Tibial artery (tissue), 4 donors: Measurements from ENCODE around the gene OGT.

Source experiments
- DNase-seq, 2 donors: peaks; one replicate each; pipeline ENCODE4 v3.0.0-alpha.2; 2019
- H3K27ac ChIP-seq, 2 donors: fragments of 200-600 bp; sonication (generic) in 1 of 2; 1 replicate in 1 of 2; 2 replicates in 1 of 2; pipeline ENCODE4 v1.5.1; 2018 to 2019; ENCODE audit warnings: mild to moderate bottlenecking in 1 of 2
- H3K27me3 ChIP-seq, 2 donors: fragments of 200-600 bp; sonication (generic) in 1 of 2; one replicate each; pipeline versions ENCODE4 v1.5.1 to v1.6.0; 2016 to 2019
- H3K36me3 ChIP-seq, 3 donors: fragments of 200-600 bp; sonication (generic) in 2 of 3; one replicate each; pipeline ENCODE4 v1.5.1; 2016 to 2019; ENCODE audit warnings: mild to moderate bottlenecking in 2 of 3
- H3K4me1 ChIP-seq, 4 donors: fragments of 200-600 bp; sonication (generic) in 2 of 4; 1 replicate in 3 of 4; 2 replicates in 1 of 4; pipeline ENCODE4 v1.5.1; 2016 to 2019
- H3K4me3 ChIP-seq, 2 donors: fragments of 200-600 bp; sonication (generic) in 1 of 2; 1 replicate in 1 of 2; 2 replicates in 1 of 2; pipeline ENCODE4 v1.5.1; 2018 to 2019; ENCODE audit warnings: mild to moderate bottlenecking in 2 of 2
- H3K9me3 ChIP-seq, 3 donors: fragments of 200-600 bp; sonication (generic) in 1 of 3; one replicate each; pipeline ENCODE4 v1.5.1; 2016 to 2019
- CTCF ChIP-seq, 2 experiments: fragments of 200-600 bp in 1 of 2; fragments of 450-650 bp in 1 of 2; IDR thresholded peaks; one replicate each; pipeline ENCODE4 v1.5.1; 2017 to 2019; ENCODE audit warnings: antibody characterized with exemption in 2 of 2, mild to moderate bottlenecking in 1 of 2, moderate library complexity in 1 of 2
- intact Hi-C: fragments of 100-400 bp; cut with DNase I; formaldehyde crosslinking; loops from one replicate; pipeline ENCODE4 v1.15.0; 2023; ENCODE audit warnings: low total_unique reads

Gene OGT

DNA sequence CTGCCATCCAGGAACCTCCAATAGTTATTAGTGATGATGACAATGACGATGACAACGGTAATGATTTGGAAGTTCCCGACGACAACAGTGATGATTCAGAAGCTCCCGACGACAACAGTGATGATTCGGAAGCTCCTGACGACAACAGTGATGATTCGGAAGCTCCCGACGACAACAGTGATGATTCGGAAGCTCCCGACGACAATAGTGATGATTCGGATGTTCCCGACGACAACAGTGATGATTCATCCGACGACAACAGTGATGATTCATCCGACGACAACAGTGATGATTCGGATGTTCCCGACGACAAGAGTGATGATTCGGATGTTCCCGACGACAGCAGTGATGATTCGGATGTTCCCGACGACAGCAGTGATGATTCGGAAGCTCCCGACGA, 70.7 kb downstream of the OGT start:
- H3K9me3 ChIP-seq = no peaks in the 10 kb centered on the region
- H3K36me3 ChIP-seq = peaks cover 25 to 73% (median 41%) of the 10 kb centered on the region in 3 donors
- no peak for TF ChIP-seq CTCF (IDR thresholded peaks at IDR 0.05)
- H3K27ac ChIP-seq = no peak overlapping the region
- no peak overlapping the region for H3K4me3 ChIP-seq
- H3K27me3 ChIP-seq = no peaks in the 10 kb centered on the region
- intact Hi-C loops = no loop called here
- H3K4me1 ChIP-seq = no peaks in the 10 kb centered on the region
- no peak for DNase-seq

- TF ChIP-seq CTCF (IDR thresholded peaks at IDR 0.05) = no peak
- no peaks in the 10 kb centered on the region for H3K9me3 ChIP-seq
- H3K36me3 ChIP-seq = peaks cover 25 to 73% (median 44%) of the 10 kb centered on the region in 3 donors
- intact Hi-C loops = no loop called here
- no peaks in the 10 kb centered on the region for H3K27me3 ChIP-seq
- H3K27ac ChIP-seq = no peak overlapping the region
- DNase-seq = no peak
- no peak overlapping the region for H3K4me3 ChIP-seq
- H3K4me1 ChIP-seq = no peaks in the 10 kb centered on the region
These were observed 71.2 kb downstream of the OGT start for GRCh38 chrX:71604141-71604540.

DNA sequence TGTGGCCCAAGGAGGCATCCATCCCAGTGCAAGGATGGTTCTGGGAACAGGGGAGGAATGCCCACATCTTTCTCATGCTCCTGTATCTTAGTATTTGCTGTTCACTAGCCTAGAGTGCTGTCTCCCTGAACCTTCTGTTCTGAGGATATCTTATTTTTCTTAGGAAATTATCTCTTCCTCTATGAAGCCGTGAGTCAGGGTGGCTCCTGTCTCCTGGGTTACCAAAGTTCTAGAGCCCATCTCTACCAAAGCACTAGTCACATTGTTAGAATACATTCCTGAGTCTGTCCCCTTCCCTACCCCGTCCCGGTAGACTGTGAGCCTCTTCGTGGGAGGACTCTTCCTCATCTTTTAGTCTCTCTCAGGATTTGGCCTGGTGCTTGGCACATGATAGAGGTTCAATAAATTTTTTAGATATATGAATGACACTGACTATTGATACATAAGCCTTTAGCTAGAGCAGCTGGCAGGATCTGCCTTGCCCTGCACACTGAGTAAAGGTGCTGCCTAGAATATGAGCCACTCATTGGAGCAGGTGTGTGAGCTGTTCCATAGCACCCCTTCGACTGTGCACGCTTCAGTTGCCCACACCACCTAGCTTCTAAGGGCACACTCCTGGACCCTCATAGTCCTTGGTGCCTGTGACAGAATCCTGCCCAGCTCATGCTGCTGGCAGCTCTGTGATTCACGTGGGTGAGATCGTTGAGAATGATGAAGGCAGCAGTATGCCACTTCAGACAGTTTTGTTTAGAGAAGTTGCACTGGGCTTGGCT, 72.1 kb downstream of the OGT start:
- no peak for TF ChIP-seq CTCF (IDR thresholded peaks at IDR 0.05)
- H3K4me3 ChIP-seq = no peak overlapping the region
- intact Hi-C loops = no loop called here
- no peaks in the 10 kb centered on the region for H3K9me3 ChIP-seq
- no peak overlapping the region for H3K27ac ChIP-seq
- no peak for DNase-seq
- peaks cover 25 to 73% (median 52%) of the 10 kb centered on the region in 3 donors for H3K36me3 ChIP-seq
- H3K4me1 ChIP-seq = no peaks in the 10 kb centered on the region
- no peaks in the 10 kb centered on the region for H3K27me3 ChIP-seq

DNA sequence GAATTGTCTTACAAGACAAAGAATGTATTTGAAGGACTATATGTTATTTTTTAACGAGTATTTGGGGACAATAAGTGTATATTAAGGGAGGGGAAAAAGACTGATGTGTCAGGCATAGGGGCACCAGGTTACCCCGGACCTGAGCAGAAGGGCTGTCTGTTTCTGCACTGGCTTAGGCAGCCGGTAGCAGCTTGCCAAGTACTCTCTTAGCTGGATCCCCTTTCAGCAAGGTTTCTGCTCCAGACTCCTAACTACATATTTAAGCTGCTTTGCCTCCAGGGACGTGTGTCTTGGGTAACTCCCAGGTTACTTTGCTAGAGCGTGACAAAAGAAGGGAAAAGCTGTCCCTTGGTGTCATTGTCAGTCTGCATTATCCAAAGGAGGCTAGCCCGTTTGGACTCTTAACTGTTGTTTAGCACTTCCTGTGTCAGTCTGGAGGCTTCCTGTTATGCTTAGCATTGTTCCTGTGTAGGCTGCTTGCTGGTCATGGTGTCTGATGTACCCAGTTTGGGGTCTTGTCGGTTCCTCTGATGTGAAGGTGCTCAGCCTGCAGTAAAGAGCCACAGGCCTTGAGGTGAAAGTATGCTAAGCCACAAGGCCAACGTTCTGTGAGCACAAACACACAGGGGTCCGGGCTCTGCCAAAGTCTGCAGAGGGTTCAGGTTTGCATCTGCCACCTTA, 73.8 kb downstream of the OGT start:
- no peaks in the 10 kb centered on the region for H3K27me3 ChIP-seq
- H3K9me3 ChIP-seq = no peaks in the 10 kb centered on the region
- intact Hi-C loops = no loop called here
- H3K4me1 ChIP-seq = no peaks in the 10 kb centered on the region
- H3K4me3 ChIP-seq = no peak overlapping the region
- no peak overlapping the region for H3K27ac ChIP-seq
- TF ChIP-seq CTCF (IDR thresholded peaks at IDR 0.05) = no peak
- no peak for DNase-seq
- H3K36me3 ChIP-seq = peaks cover 21 to 73% (median 62%) of the 10 kb centered on the region in 3 donors

DNA sequence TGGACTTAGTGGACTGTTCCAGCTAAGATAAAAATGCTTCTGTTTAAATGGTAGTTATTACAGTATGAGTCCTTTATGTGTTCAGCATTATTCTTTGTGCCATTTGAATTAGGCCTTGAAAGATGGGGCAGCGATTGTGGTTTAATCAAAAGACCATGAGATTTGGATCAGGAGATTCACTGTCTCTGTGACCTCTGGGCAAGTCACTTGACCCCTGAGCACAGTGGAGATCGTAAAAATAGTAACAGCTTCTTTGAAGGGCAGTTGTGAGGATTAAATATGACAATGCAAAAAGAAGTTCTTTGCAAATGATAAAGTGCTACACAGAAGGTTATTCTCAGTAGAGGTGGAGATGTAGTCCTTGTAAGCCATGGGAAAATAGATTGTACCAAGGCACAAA, 74.6 kb downstream of the OGT start:
- H3K27ac ChIP-seq = no peak overlapping the region

More for the DNA sequence above, 74.6 kb downstream of the OGT start:
- Histone ChIP-seq H3K36me3 (peaks cover 19 to 73% (median 64%) of the 10 kb centered on the region in 3 donors), H3K27me3 (no peaks in the 10 kb centered on the region), H3K4me3 (no peak overlapping the region), H3K9me3 (no peaks in the 10 kb centered on the region), H3K4me1 (no peaks in the 10 kb centered on the region)
- intact Hi-C loops = no loop called here
- DNase-seq = no peak
- TF ChIP-seq CTCF (IDR thresholded peaks at IDR 0.05) = no peak
